Measurements from ENCODE around the gene ANAPC1.

DNA sequence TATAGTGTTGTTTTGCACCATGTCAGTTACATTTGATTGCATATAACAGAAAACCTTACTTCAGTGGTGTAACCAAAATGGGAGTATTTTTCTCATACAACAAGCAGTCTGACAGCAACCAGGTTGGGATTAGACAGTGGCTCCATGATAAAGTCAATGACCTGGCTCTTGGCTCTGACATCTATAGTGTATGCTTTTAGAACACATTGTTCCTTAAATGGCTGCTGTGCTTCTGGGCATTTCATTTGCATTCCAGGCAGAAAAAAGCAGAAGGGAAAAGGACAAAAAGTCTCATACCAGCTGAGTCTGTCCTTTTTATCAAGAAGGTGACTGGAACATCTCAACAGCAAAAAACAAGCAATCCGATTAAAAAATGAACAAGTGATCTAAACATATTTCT is 24.6 kb upstream of the ANAPC1 start:
- TF ChIP-seq, protein P1, sequence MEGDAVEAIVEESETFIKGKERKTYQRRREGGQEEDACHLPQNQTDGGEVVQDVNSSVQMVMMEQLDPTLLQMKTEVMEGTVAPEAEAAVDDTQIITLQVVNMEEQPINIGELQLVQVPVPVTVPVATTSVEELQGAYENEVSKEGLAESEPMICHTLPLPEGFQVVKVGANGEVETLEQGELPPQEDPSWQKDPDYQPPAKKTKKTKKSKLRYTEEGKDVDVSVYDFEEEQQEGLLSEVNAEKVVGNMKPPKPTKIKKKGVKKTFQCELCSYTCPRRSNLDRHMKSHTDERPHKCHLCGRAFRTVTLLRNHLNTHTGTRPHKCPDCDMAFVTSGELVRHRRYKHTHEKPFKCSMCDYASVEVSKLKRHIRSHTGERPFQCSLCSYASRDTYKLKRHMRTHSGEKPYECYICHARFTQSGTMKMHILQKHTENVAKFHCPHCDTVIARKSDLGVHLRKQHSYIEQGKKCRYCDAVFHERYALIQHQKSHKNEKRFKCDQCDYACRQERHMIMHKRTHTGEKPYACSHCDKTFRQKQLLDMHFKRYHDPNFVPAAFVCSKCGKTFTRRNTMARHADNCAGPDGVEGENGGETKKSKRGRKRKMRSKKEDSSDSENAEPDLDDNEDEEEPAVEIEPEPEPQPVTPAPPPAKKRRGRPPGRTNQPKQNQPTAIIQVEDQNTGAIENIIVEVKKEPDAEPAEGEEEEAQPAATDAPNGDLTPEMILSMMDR (IDR thresholded peaks at IDR 0.05; ENCODE audit: insufficient read depth, low read length, poor library complexity, severe bottlenecking) = no peak
- TF ChIP-seq EZH2phosphoT487 (conservative IDR thresholded peaks at IDR 0.05; ENCODE audit: low read length) = no peak
